ENCODE data around the gene MAPKAP1.

MAPKAP1 gene

DNA sequence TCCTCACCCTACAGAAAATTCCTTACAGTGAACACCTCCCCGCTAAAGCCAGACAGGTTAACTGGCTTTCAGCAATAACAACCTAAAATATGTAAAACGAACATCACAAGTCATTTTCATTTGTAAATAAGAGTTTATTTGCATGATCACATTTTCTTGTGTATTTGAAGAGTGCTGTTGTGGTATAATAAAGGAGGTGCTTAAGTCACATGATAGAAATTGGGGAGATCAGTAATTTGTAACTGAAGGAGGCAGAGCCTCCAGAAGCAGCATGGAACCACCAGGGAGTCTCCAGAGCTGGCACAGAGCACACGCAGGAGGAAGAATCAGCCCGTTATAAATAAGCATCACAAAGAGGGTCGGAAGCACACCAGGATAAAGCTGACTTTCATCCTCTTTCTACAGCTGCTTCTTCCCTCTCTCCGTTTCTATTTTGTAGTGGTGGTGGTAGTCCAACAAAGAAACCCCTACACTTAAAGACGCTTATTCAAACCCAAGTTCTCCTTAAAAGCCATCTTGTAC lies 210.6 kb downstream of the MAPKAP1 start:
- TF ChIP-seq, protein P1, sequence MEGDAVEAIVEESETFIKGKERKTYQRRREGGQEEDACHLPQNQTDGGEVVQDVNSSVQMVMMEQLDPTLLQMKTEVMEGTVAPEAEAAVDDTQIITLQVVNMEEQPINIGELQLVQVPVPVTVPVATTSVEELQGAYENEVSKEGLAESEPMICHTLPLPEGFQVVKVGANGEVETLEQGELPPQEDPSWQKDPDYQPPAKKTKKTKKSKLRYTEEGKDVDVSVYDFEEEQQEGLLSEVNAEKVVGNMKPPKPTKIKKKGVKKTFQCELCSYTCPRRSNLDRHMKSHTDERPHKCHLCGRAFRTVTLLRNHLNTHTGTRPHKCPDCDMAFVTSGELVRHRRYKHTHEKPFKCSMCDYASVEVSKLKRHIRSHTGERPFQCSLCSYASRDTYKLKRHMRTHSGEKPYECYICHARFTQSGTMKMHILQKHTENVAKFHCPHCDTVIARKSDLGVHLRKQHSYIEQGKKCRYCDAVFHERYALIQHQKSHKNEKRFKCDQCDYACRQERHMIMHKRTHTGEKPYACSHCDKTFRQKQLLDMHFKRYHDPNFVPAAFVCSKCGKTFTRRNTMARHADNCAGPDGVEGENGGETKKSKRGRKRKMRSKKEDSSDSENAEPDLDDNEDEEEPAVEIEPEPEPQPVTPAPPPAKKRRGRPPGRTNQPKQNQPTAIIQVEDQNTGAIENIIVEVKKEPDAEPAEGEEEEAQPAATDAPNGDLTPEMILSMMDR (IDR thresholded peaks at IDR 0.05; ENCODE audit: insufficient read depth, low read length, poor library complexity, severe bottlenecking): no peak
- TF ChIP-seq EZH2phosphoT487 (conservative IDR thresholded peaks at IDR 0.05; ENCODE audit: low read length): no peak
- Histone ChIP-seq H3F3A (ENCODE audit: insufficient read depth) (no peaks in the 10 kb centered on the region), H4K20me1 (ENCODE audit: low read depth, low read length) (no peaks in the 10 kb centered on the region), H2AFZ (ENCODE audit: low read depth, low read length, severe bottlenecking) (no peak overlapping the region), H3K79me2 (ENCODE audit: insufficient read depth, low read length) (no peaks in the 10 kb centered on the region), H3K9ac (ENCODE audit: low read length) (no peak overlapping the region), H3K9me3 (ENCODE audit: insufficient read depth, low read length) (no peaks in the 10 kb centered on the region), H3K4me3 (ENCODE audit: insufficient read depth, low read length, poor library complexity, severe bottlenecking) (no peak overlapping the region), H3K27ac (ENCODE audit: low read depth, low read length) (no peak overlapping the region), H3K27me3 (ENCODE audit: low read length) (no peaks in the 10 kb centered on the region), H3K4me2 (ENCODE audit: low read depth, low read length, poor library complexity, severe bottlenecking) (no peak overlapping the region), H3K9me2 (replicated peaks; ENCODE audit: insufficient read depth, low read length) (no peaks in the 10 kb centered on the region), H3K36me3 (ENCODE audit: low read length) (no peaks in the 10 kb centered on the region)

DNA sequence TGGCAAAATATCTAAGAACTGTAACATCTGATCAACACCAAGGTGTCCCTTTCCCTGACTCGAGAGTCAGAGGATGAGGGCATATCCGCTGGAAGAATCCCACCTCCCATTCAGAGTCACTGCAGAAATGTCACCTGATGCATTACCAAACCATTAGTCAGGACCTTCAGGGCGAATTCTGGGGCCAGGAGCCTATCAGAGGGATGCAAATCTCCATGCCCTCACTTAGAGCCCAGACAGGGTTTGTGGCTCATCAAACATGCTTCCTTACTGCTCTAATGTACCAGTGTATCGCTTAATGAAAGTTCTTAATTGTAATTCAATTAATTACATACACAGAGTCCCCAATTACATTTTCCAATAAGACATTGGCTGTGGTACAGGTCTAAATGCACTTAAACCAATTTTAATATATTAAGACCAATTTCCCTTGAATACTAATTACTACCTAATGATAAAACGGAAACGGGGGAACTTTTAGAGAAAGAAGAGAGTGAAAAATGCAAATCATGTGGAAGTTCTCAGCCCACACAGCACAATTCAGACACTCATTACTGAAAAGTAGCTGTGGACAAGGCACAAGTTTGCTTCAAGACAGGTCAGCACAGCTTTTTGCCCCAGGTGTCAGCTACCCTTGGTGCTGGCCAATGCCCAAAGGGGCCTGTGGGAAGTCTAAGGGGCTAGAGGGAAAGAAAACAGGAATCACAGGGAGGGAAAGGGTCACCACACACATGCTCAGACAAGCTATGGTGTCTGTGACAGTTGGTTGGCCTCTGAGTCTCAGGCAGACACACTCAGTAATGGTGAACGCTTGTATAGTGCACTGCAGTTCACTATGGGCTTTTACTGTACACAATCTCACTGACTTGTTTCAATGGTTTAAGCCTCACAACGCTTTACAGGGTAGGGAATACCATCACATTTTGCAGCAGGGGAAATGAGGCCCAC lies 211.6 kb downstream of the MAPKAP1 start:
- Histone ChIP-seq H3K4me2 (ENCODE audit: low read depth, low read length, poor library complexity, severe bottlenecking) (no peak overlapping the region), H3K9me2 (replicated peaks; ENCODE audit: insufficient read depth, low read length) (no peaks in the 10 kb centered on the region), H4K20me1 (ENCODE audit: low read depth, low read length) (no peaks in the 10 kb centered on the region), H3K4me3 (ENCODE audit: insufficient read depth, low read length, poor library complexity, severe bottlenecking) (no peak overlapping the region), H3F3A (ENCODE audit: insufficient read depth) (no peaks in the 10 kb centered on the region), H3K9me3 (ENCODE audit: insufficient read depth, low read length) (no peaks in the 10 kb centered on the region), H3K9ac (ENCODE audit: low read length) (no peak overlapping the region), H3K27ac (ENCODE audit: low read depth, low read length) (no peak overlapping the region), H2AFZ (ENCODE audit: low read depth, low read length, severe bottlenecking) (no peak overlapping the region), H3K27me3 (ENCODE audit: low read length) (no peaks in the 10 kb centered on the region), H3K36me3 (ENCODE audit: low read length) (no peaks in the 10 kb centered on the region), H3K79me2 (ENCODE audit: insufficient read depth, low read length) (no peaks in the 10 kb centered on the region)
- TF ChIP-seq, protein P1 (IDR thresholded peaks at IDR 0.05; ENCODE audit: insufficient read depth, low read length, poor library complexity, severe bottlenecking): no peak
- TF ChIP-seq EZH2phosphoT487 (conservative IDR thresholded peaks at IDR 0.05; ENCODE audit: low read length): no peak

DNA sequence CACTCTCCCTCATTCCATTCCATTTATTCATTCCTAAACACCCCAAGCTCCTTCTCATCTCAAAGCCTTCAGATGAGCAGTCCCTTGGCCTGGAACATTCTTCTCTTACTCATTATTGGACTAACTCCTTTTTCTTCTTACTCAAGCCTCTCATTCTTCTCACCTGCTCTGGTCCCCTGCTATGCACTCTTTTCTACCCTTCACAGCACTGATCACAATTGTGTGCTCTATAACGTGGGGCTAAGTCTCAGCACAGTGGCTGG lies 212.4 kb downstream of the MAPKAP1 start:
- H3K27me3 ChIP-seq (ENCODE audit: low read length): no peaks in the 10 kb centered on the region
- no peaks in the 10 kb centered on the region for H3K9me3 ChIP-seq (ENCODE audit: insufficient read depth, low read length)
- no peaks in the 10 kb centered on the region for H4K20me1 ChIP-seq (ENCODE audit: low read depth, low read length)
- H3K36me3 ChIP-seq (ENCODE audit: low read length): no peaks in the 10 kb centered on the region
- H3F3A ChIP-seq (ENCODE audit: insufficient read depth): no peaks in the 10 kb centered on the region
- no peaks in the 10 kb centered on the region for H3K79me2 ChIP-seq (ENCODE audit: insufficient read depth, low read length)
- H3K9ac ChIP-seq (ENCODE audit: low read length): no peak overlapping the region
- TF ChIP-seq, protein P1 (IDR thresholded peaks at IDR 0.05; ENCODE audit: insufficient read depth, low read length, poor library complexity, severe bottlenecking): no peak
- no peak for TF ChIP-seq EZH2phosphoT487 (conservative IDR thresholded peaks at IDR 0.05; ENCODE audit: low read length)
- H3K27ac ChIP-seq (ENCODE audit: low read depth, low read length): no peak overlapping the region
- no peak overlapping the region for H2AFZ ChIP-seq (ENCODE audit: low read depth, low read length, severe bottlenecking)
- no peaks in the 10 kb centered on the region for H3K9me2 ChIP-seq (replicated peaks; ENCODE audit: insufficient read depth, low read length)
- H3K4me2 ChIP-seq (ENCODE audit: low read depth, low read length, poor library complexity, severe bottlenecking): no peak overlapping the region
- H3K4me3 ChIP-seq (ENCODE audit: insufficient read depth, low read length, poor library complexity, severe bottlenecking): no peak overlapping the region
